ENCODE measurements around the gene MCUR1. TPM values are rescaled to one million over a fixed set of nuclear protein-coding genes. Genes with fewer than 3 reads are reported as not detected.
"Not testable (repeated sequence)": the region's sequence is repeated elsewhere in the genome, so short reads cannot be mapped to it uniquely, and the experiment has no call there.

MCUR1 gene
- total RNA-seq, 1 experiment from 2014 or later = 16.0 TPM

- H3K9me3 ChIP-seq (replicated peaks) = no peaks in the 10 kb centered on the region
- no peak overlapping the region for H3K4me3 ChIP-seq
- H3K27ac ChIP-seq = no peak overlapping the region
- no peak for DNase-seq
- no peaks in the 10 kb centered on the region for H3K4me1 ChIP-seq
- H3K36me3 ChIP-seq = no peaks in the 10 kb centered on the region
- H3K27me3 ChIP-seq = no peaks in the 10 kb centered on the region
These were observed 2.6 kb downstream of the MCUR1 start for GRCh38 chr6:13811627-13812358.

- no peaks in the 10 kb centered on the region for H3K4me1 ChIP-seq
- H3K9me3 ChIP-seq (replicated peaks) = no peaks in the 10 kb centered on the region
- no peak overlapping the region for H3K27ac ChIP-seq
- no peak overlapping the region for H3K4me3 ChIP-seq
- DNase-seq = no peak
- H3K27me3 ChIP-seq = no peaks in the 10 kb centered on the region
- H3K36me3 ChIP-seq = no peaks in the 10 kb centered on the region
These were observed 3.5 kb downstream of the MCUR1 start for GRCh38 chr6:13810688-13811446.

- Histone ChIP-seq H3K36me3 (no peaks in the 10 kb centered on the region), H3K4me3 (no peak overlapping the region), H3K27ac (no peak overlapping the region), H3K4me1 (no peaks in the 10 kb centered on the region), H3K27me3 (no peaks in the 10 kb centered on the region), H3K9me3 (replicated peaks) (no peaks in the 10 kb centered on the region)
- DNase-seq = no peak
These were observed 5.6 kb downstream of the MCUR1 start for GRCh38 chr6:13808801-13809200.

- Histone ChIP-seq H3K4me3 (no peak overlapping the region), H3K4me1 (no peaks in the 10 kb centered on the region), H3K36me3 (no peaks in the 10 kb centered on the region), H3K27me3 (no peaks in the 10 kb centered on the region), H3K9me3 (replicated peaks) (no peaks in the 10 kb centered on the region), H3K27ac (no peak overlapping the region)
- no peak for DNase-seq
These were observed 6.7 kb downstream of the MCUR1 start for GRCh38 chr6:13807696-13808095.

GRCh38 chr6:13803581-13803980 lies 10.8 kb downstream of the MCUR1 start:
- Histone ChIP-seq H3K36me3 (no peaks in the 10 kb centered on the region; the same call in 1 of the 2 replicates), H3K4me1 (no peaks in the 10 kb centered on the region), H3K27ac (no peak overlapping the region), H3K27me3 (no peaks in the 10 kb centered on the region), H3K9me3 (replicated peaks) (no peaks in the 10 kb centered on the region), H3K4me3 (no peak overlapping the region)
- no peak for DNase-seq

GRCh38 chr6:13800615-13801014 lies 13.7 kb downstream of the MCUR1 start:
- no peak overlapping the region for H3K27ac ChIP-seq
- no peak for DNase-seq
- H3K36me3 ChIP-seq = no peaks in the 10 kb centered on the region; the same call in 1 of the 2 replicates
- no peaks in the 10 kb centered on the region for H3K27me3 ChIP-seq
- no peak overlapping the region for H3K4me3 ChIP-seq
- H3K4me1 ChIP-seq = no peaks in the 10 kb centered on the region
- no peaks in the 10 kb centered on the region for H3K9me3 ChIP-seq (replicated peaks)

- Histone ChIP-seq H3K27me3 (no peaks in the 10 kb centered on the region), H3K27ac (no peak overlapping the region), H3K9me3 (replicated peaks) (no peaks in the 10 kb centered on the region), H3K4me3 (no peak overlapping the region), H3K36me3 (no peaks in the 10 kb centered on the region; the same call in 1 of the 2 replicates), H3K4me1 (peaks cover 9% of the 10 kb centered on the region; the same call in 1 of the 2 replicates)
- no peak for DNase-seq
These were observed 17.6 kb downstream of the MCUR1 start for GRCh38 chr6:13796781-13797180.

GRCh38 chr6:13795041-13795750 lies 19.2 kb downstream of the MCUR1 start:
- peaks cover 9% of the 10 kb centered on the region; the same call in 1 of the 2 replicates for H3K4me1 ChIP-seq
- peak; percentile 66 to 84 for DNase-seq
- H3K27ac ChIP-seq = peak overlapping the region; percentile 68
- no peaks in the 10 kb centered on the region for H3K9me3 ChIP-seq (replicated peaks)
- H3K4me3 ChIP-seq = no peak overlapping the region
- peaks cover 3% of the 10 kb centered on the region; the same call in 1 of the 2 replicates for H3K36me3 ChIP-seq
- no peaks in the 10 kb centered on the region for H3K27me3 ChIP-seq

GRCh38 chr6:13794184-13794583 lies 20.2 kb downstream of the MCUR1 start:
- Histone ChIP-seq H3K9me3 (replicated peaks) (no peaks in the 10 kb centered on the region), H3K27me3 (no peaks in the 10 kb centered on the region), H3K4me3 (no peak overlapping the region), H3K36me3 (peaks cover 3% of the 10 kb centered on the region; the same call in 1 of the 2 replicates), H3K27ac (peak overlapping the region; percentile 68), H3K4me1 (peaks cover 9% of the 10 kb centered on the region; the same call in 1 of the 2 replicates)
- peak; percentile 40 to 55 for DNase-seq

GRCh38 chr6:13789746-13790145 lies 24.6 kb downstream of the MCUR1 start:
- Histone ChIP-seq H3K9me3 (replicated peaks) (no peaks in the 10 kb centered on the region), H3K36me3 (peaks cover 3% of the 10 kb centered on the region; the same call in 1 of the 2 replicates), H3K4me1 (peaks cover 6% of the 10 kb centered on the region; the same call in 1 of the 2 replicates), H3K27ac (no peak overlapping the region), H3K4me3 (no peak overlapping the region), H3K27me3 (no peaks in the 10 kb centered on the region)
- no peak for DNase-seq

- H3K27me3 ChIP-seq = no peaks in the 10 kb centered on the region
- no peak overlapping the region for H3K27ac ChIP-seq
- H3K9me3 ChIP-seq (replicated peaks) = no peaks in the 10 kb centered on the region
- DNase-seq = no peak
- no peak overlapping the region for H3K4me3 ChIP-seq
- no peaks in the 10 kb centered on the region for H3K4me1 ChIP-seq
- H3K36me3 ChIP-seq = peaks cover 3% of the 10 kb centered on the region; the same call in 1 of the 2 replicates
These were observed 25.5 kb downstream of the MCUR1 start for GRCh38 chr6:13788820-13789219.

GRCh38 chr6:13787137-13787536 lies 27.2 kb downstream of the MCUR1 start:
- DNase-seq = no peak
- no peaks in the 10 kb centered on the region for H3K27me3 ChIP-seq
- no peak overlapping the region for H3K27ac ChIP-seq
- H3K4me3 ChIP-seq = no peak overlapping the region
- H3K36me3 ChIP-seq = peaks cover 3% of the 10 kb centered on the region; the same call in 1 of the 2 replicates
- H3K9me3 ChIP-seq (replicated peaks) = no peaks in the 10 kb centered on the region
- H3K4me1 ChIP-seq = no peaks in the 10 kb centered on the region

- not testable (repeated sequence) for H3K27me3 ChIP-seq; H3K4me3 ChIP-seq; H3K27ac ChIP-seq; DNase-seq; H3K4me1 ChIP-seq; H3K9me3 ChIP-seq (replicated peaks); H3K36me3 ChIP-seq
These were observed 34.2 kb downstream of the MCUR1 start for GRCh38 chr6:13780162-13780561.

GRCh38 chr6:13778028-13778427 lies 36.3 kb downstream of the MCUR1 start:
- Histone ChIP-seq H3K27ac (no peak overlapping the region), H3K4me3 (no peak overlapping the region), H3K27me3 (no peaks in the 10 kb centered on the region), H3K36me3 (no peaks in the 10 kb centered on the region), H3K4me1 (no peaks in the 10 kb centered on the region), H3K9me3 (replicated peaks) (no peaks in the 10 kb centered on the region)
- DNase-seq = no peak

- no peaks in the 10 kb centered on the region for H3K9me3 ChIP-seq (replicated peaks)
- H3K36me3 ChIP-seq = no peaks in the 10 kb centered on the region
- no peak overlapping the region for H3K27ac ChIP-seq
- DNase-seq = no peak
- no peaks in the 10 kb centered on the region for H3K27me3 ChIP-seq
- H3K4me1 ChIP-seq = no peaks in the 10 kb centered on the region
- no peak overlapping the region for H3K4me3 ChIP-seq
These were observed 37.8 kb downstream of the MCUR1 start for GRCh38 chr6:13776602-13777001.
